NCI-H2227 (cell line): ENCODE results near the gene DNAJC27.

Experiments
- DNase-seq: peaks from one replicate; lab custom pipeline; 2025; ENCODE audit not compliant: unreplicated experiment; lab: John Stamatoyannopoulos, UW

Gene DNAJC27

GRCh38 chr2:24926602-24927252, 45.0 kb downstream of the DNAJC27 start:
- DNase-seq = no peak

- DNase-seq = no peak
These were observed 45.5 kb downstream of the DNAJC27 start for GRCh38 chr2:24926220-24926601.

GRCh38 chr2:24925815-24926214, 45.9 kb downstream of the DNAJC27 start:
- DNase-seq = no peak

GRCh38 chr2:24924732-24925131, 47.0 kb downstream of the DNAJC27 start:
- no peak for DNase-seq

GRCh38 chr2:24924266-24924665, 47.5 kb downstream of the DNAJC27 start:
- DNase-seq = no peak

GRCh38 chr2:24923106-24923505, 48.6 kb downstream of the DNAJC27 start:
- no peak for DNase-seq

- DNase-seq = no peak
These were observed 49.2 kb downstream of the DNAJC27 start for GRCh38 chr2:24922556-24922955.

- peak; percentile 19 for DNase-seq
These were observed 50.8 kb downstream of the DNAJC27 start for GRCh38 chr2:24920809-24921441.

- peak; percentile 80 for DNase-seq
These were observed 51.5 kb downstream of the DNAJC27 start, which contains the start of gene ADCY3 for GRCh38 chr2:24920098-24920808. Gene ADCY3 (minus strand): TSS chr2:24920237. CDS start chr2:24918987, 1,250 bp downstream.

- peak; percentile 68 for DNase-seq
These were observed 52.2 kb downstream of the DNAJC27 start for GRCh38 chr2:24919506-24920097.

GRCh38 chr2:24919037-24919505, 52.7 kb downstream of the DNAJC27 start:
- peak; percentile 48 for DNase-seq

GRCh38 chr2:24918326-24919036, 53.3 kb downstream of the DNAJC27 start:
- no peak for DNase-seq

- no peak for DNase-seq
These were observed 53.9 kb downstream of the DNAJC27 start for GRCh38 chr2:24917731-24918325.

GRCh38 chr2:24917086-24917485, 54.7 kb downstream of the DNAJC27 start:
- no peak for DNase-seq

GRCh38 chr2:24915796-24916195, 56.0 kb downstream of the DNAJC27 start:
- DNase-seq = no peak

GRCh38 chr2:24915175-24915574, 56.6 kb downstream of the DNAJC27 start:
- DNase-seq = no peak

- DNase-seq = no peak
These were observed 57.0 kb downstream of the DNAJC27 start for GRCh38 chr2:24914713-24915112.

- DNase-seq = no peak
These were observed 57.8 kb downstream of the DNAJC27 start for GRCh38 chr2:24913911-24914310.

- DNase-seq = no peak
These were observed 58.8 kb downstream of the DNAJC27 start for GRCh38 chr2:24912986-24913385.

GRCh38 chr2:24912523-24912922, 59.2 kb downstream of the DNAJC27 start:
- no peak for DNase-seq

- DNase-seq = no peak
These were observed 61.5 kb downstream of the DNAJC27 start for GRCh38 chr2:24910245-24910644.
